ENCODE data around the gene S100A7.
A peak's percentile ranks its signal among the peaks of the same experiment; 100 is the strongest.

Gene S100A7

DNA sequence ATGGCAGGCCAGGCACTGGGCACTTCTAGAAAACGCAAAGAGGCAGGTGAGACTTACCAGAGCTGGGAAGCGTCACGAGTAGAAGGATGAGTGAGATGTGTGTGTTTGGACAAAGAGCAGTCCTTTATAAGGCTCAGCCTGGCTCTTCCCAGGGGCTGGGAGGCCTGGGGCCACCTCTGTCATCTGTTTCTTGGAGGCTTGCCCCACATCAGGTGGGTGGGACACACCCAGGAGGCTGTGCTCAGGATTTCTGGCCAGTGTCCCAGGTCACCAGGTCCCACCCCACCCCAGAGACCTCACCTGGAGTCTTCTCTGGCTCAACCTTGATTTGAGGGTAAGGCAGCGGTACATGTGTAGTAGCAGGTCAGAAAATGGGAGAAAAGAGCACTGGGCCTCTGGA, at the start of gene S100A7:
TSS of gene S100A7 (minus strand) at position 101 of the 400 bp plus-strand sequence. CDS start 1,638 bp downstream, outside the sequence.
- DNase-seq (ENCODE audit: low read depth in 2 of 2) = no peak

DNA sequence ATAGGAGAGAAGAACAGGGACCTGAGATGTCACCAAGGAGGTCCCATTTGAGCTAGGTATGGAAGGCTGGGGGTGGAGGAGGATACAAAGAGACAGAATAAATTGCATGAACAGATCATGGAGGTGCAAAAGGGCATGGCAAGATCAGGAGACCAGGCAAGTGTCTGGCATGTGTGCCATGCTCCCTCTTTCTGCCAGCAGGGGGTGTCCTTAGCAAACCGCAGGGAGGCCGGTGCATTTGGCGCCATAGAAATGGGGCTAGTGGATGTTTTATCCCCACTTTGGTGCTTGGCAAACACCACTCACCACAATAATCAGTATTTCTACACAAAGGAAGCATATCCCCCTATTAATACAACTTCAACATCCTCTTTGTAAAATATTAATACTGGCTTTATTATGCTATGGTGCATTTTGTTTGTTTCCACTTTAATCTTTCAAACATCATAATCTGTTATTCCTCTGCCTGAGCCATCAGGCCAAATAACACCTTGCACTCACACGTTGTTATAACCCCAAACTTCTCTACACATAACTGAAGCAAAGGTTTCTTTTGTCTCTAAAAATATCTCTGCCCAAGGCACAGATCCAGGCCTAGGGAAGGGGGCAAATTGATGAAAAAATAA, 49.4 kb upstream of the S100A7 start:
- DNase-seq (ENCODE audit: low read depth in 2 of 2) = peak; percentile 31 to 33

DNA sequence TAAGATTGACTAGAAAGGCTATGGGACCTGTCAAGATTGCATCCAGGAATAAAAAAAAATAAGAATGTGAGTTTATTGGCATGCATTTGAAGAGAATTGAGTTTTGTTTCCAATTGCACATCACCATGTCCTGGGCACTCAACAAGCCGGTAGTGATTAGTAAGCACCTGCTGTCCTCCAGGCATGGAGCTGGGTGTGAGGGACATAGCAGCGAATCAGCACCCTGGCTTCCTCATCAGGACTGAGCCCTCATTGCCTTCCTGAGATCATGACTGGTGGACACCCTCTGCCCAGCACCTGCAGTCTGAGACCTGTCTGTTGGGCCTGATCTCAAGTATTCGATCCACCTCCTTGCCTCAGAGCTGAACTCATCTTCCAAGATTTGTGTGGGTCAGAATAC, 48.6 kb upstream of the S100A7 start:
- no peak for DNase-seq (ENCODE audit: low read depth in 2 of 2)

DNA sequence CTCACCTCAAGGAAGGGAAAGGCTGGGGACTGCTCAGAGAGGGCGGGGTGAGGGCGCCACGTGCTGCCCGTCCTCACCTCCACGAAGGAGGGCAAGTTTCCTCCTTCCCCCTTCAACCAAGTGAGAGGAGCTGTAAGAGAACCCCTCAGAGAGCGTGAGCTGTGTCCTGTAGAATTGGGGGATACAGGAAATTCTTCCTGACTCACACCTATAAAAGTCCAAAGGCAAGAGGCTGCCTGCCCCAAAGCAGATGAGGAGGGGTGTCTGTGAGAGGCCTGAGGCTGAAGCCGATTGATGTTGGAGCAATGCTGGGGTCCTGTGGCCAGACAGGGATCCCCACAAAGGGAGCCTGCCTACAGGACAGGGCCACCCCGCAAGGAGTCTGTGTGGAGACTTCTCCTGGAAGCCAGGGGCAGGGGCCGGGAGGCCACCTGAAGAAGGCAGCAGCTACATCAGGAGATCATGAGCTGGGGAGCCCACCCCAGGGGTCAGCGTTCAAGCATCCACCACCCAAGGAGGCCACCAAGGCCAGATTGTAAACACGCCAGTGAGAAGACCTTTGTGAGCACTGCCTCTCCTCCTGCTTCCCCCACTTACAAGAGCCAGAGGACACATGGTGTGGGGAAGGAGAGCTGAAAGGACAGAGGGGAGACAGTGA, 47.6 kb upstream of the S100A7 start:
- DNase-seq (ENCODE audit: low read depth in 2 of 2) = no peak

DNA sequence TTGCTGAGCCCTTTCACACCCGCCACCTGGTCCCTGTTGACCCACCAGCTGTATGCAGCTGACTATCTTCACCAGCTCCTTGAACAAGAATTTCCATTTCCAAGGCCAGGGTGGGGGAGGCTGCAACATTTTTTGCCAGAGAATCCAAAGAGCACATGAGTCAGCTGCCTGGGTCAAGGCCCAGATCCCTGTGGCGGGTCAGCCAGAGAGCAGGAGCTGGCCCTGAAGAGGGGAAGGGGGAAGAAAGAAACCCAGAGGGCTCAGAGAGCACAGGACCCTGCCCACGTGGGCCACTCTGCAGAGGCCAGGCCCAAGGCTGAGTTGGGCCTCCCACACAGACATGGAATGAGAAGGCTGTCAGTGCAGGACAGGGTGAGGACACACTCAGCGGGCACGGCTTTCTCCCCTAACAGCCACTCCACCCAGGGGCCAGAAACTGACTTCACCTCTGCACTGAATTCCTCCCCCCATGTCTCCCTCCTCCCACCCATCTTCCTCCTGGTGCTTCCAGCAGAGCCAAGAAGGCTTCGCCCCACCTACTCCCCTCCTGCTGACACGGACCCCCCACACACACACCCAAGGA, 46.5 kb upstream of the S100A7 start:
- no peak for DNase-seq (ENCODE audit: low read depth in 2 of 2)

DNA sequence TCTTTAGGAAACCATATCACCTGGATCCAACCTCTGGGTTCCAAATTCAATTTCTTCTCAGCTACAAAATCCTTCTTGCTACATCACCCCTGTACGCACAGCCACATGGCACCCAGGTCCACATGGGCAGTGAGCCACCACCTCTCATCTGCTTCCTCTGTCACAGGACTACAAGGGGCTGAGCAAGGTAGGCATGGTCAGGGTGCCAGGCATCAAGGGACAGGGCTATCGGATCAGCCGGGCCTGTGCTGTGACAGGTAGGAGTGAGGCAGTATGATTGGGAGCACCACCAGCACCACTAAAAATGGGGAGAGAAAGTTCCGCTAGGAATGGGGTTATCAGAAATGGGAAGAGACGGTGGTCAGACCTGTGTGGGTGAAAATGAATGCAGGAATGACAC, 45.9 kb upstream of the S100A7 start:
- no peak for DNase-seq (ENCODE audit: low read depth in 2 of 2)

DNA sequence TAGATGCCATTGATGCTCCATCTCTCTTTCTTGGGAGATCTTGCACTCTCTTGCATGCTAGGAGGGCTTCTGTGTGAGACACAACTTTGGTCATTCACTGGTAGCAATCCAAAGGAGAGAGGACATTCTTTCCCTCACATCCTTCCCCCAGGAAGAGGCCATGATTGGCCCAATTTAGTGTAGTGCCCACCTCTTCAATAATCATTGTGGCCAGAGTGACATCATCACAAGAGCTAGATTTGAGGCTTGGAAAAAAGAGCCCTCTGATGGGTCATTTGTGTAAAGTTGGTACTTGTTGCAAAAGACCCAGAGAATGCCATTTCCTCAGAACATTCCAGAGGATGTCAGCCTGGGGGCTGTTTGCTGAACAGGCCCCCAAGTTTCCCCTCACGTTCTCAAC, 45.1 kb upstream of the S100A7 start:
- DNase-seq (ENCODE audit: low read depth in 2 of 2) = no peak

DNA sequence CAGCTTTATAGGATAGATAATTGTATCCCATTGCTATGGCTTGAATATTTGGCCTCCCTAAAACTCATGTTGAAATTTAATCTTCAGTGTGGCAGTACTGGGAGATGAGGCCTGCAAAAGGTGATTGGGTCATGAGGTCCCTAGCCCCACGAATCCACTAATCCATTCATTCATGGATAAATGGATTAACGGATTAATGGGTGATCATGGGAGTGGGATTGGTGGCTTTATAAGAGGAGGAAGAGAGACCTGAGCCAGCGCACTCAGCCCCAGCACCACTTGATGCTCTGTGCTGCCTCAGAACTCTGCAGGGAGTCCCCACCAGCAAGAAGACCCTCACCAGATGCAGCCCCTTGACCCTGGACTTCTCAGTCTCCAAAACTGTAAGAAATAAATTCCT, 43.3 kb upstream of the S100A7 start:
- DNase-seq (ENCODE audit: low read depth in 2 of 2) = no peak

DNA sequence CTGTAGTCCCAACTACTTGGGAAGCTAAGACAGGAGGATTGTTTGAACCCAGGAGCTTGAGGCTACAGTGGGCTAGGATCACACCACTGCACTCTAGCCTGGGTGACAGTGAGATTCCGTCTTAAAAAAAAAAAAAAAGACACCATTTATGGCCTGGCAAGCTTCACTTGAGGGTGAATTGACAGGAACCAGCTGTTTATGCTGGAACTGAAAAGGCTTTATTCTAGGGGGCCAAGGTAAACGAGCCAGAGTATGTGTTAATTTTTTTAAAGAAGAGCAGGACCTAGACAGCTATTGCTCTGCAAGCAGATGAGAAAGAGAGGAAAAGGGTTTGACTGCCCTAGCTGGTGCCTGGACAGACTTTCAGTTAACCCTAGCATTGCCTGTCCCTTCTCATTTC, 38.3 kb upstream of the S100A7 start:
- DNase-seq (ENCODE audit: low read depth in 2 of 2) = no peak

DNA sequence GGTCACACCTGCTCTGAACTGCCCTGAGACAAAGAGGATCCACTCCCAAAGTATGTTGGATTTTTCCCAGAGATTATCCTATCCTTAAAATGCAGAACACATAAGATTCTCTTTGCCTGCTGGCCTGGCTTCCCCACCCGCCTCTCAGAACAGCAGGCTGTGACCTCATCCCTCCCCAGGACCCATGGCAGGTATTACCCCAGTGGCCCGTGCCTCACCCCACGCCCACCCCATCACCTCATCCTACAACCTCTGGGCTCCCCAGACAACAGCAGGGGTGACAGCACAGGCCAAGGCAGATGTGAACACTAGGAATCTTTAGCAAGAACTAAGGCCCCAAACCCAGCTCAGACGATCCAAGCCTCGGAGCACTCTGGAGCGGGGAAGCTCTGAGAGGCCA, 35.1 kb upstream of the S100A7 start:
- no peak for DNase-seq (ENCODE audit: low read depth in 2 of 2)

DNA sequence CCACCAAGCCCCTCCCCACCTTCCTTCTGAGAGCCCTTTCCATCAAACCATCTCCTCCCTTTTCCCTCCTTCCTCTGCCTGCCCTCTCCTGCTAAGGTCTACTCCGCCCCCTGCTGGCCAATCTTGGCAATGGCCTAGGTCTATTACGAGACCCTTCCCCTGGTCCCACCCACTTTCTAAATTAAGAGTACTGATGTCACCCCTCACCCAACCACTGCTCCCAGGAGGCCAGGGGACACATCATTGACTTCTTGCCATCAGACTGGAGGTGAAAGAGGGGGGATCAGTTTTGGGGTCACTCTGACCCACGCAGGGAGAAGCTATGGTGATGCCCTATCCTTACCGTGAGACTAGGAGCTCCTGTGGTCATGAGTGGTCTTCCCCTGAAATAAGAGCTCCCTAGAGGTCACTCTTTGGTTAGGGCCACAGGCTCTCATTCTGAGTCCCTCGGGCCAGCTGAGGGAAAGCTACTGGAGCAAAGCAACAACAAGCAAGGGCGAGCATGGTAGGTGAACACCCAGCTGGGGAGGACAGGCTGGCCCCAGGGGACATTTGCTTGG, 34.6 kb upstream of the S100A7 start:
- peak; percentile 36 to 42 for DNase-seq (ENCODE audit: low read depth in 2 of 2)

DNA sequence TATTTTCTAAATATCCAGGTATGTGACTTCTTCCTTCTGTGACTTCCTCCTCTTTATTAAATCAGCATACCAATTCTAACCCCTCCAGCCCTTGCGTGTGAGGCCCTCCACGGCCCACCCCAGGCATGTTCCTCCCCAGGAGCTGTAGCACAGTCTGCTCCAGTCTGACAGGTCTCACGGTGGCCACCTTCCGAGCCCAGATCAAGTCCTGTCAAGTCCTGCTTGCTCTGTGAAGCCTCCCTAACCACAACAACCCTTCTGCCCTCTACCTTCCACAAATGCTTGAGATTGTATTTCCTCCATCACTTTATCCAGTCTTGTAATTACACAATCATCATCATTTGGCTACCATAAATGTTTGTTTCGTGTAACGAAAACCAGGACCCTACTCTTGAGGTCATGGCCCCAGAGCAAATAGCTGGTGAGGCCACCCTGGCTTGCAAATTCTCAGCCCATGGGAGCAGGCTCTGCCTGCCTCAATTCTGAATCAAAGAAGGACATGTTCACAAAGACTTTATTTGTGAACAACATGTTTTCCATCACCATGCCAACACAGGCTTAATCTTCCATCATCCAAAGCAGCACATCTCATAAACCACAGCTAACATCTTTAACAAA, 33.0 kb upstream of the S100A7 start:
- DNase-seq (ENCODE audit: low read depth in 2 of 2) = no peak

DNA sequence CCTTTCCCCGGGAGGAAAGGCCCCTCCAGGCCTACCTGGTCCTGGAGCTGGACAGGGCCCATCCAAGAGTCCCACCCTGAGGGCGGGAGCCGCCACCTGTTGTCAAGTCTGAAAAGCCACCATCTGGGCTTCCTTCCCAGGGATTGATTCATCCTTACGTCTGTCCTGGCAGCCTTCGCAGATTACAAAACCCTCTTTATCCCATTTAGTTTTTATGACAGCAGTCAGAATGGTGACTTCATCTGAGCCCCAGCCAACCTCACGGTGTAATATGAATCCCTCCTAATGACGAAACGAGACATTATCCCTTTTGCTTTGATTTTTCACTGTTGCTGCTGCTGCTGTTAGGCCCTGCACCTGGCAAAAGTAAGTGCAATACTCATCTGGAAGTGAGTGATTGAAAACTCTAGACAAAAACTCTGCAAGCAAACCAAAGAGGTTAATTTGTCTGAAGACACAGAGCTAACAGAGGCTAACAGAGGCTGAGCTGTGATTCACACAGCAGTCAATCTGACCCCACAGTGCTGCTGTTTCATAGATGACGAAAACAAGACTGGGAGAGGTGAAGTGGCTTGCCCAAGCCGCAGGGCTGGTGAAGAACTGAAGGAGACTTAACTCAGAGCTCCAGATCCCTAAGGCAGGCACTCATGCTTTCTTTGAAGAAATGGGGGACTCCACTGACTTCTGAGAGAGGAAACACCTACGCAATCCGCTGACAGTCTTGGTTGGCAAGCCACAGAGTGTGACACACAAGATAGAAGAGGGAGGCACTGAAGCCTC, 30.0 kb upstream of the S100A7 start:
- no peak for DNase-seq (ENCODE audit: low read depth in 2 of 2)

DNA sequence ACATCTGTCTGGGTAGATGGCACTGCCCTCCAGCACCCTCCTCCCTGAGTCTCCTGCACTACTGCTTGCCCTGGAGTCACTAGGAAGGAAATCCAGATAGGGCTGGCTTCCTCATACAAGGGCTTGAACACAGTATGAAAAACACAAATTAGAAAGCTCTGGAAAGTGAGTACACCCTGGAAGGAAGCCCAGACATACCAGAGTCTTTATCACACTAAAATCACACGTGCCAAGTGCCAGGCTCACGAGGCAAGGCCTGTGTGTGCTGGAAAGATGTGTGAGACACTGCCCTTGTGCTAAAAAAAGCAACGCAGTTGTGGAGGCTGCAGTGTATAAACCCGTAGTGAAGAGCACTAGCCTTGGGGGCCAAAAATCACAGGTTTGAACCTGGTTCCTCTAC, 28.3 kb upstream of the S100A7 start:
- DNase-seq (ENCODE audit: low read depth in 2 of 2) = no peak

DNA sequence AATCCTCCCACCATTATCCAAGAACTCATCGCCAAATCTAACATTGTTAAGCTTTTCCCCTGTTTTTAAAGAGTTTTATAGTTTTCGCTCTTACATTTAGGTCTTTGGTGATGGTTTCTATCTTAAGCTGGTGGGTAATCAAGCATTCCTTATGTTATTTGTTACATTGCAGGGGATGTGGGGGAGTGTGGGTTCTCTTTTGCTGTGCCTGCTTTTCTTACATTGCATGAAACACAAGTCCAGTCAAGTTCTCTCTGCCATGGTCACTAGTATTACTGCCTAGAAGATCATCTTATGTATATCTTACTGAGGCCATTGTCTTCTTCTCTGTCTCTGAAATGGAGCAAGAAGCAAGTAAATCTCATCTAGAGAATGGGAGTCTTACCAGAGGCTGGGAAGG, 27.3 kb upstream of the S100A7 start:
- no peak for DNase-seq (ENCODE audit: low read depth in 2 of 2)

DNA sequence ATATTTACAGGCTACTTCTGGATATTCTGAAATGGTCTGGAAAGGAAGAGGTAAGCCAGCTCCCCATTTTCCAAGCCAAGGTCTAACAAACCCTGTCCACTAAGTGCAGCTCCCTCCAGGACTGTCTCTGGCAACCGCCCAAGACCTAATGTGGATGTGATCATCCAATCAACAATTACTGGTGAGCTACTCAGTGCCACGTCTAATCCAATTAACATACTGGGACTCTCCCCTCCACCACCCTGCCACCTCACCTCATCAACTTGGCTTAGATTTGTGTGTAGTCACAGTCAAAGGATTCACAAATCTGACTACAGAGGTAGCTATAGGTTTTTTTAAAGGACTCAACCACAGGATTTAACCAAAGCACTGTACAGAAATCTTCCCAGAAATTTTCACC, 25.4 kb upstream of the S100A7 start:
- no peak for DNase-seq (ENCODE audit: low read depth in 2 of 2)

DNA sequence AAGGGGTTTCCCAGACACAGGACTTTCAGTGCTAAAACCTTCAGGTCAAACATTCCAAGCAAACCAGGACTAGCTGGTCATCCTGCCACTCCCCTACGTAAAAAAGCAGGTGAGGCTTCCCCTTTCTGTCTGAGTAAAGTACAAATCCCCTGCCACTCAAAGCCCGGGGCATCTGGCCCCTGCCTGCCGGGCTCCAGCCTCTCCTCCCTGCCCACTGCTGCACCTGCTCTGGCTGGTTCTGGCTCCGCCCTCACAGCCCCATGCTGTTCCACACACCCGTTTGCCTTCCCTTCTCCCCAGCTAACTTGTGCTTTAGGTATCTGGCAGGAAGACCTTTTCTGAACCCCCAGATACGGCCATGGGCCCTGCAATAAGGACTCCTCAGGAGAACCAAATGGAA, 23.3 kb upstream of the S100A7 start:
- DNase-seq (ENCODE audit: low read depth in 2 of 2) = no peak

DNA sequence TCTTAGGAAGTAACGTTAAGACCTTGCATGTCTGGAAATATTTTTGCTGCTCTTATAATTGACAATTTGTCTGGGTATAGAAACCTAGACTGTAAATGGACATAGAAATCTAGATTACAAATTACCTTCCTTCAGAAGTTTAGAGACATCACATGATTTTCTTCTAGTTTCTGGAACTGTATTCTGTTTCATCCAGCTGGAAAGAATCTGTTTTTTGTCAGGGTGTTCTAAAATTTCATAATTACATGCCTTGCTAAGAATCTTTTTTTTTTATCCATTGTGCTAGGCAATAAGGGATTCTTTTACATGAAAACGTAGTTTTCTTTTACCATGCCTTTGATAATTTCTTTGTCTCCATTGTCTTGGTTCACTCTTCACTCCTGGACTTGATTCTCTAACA, 20.7 kb upstream of the S100A7 start:
- DNase-seq (ENCODE audit: low read depth in 2 of 2) = no peak

DNA sequence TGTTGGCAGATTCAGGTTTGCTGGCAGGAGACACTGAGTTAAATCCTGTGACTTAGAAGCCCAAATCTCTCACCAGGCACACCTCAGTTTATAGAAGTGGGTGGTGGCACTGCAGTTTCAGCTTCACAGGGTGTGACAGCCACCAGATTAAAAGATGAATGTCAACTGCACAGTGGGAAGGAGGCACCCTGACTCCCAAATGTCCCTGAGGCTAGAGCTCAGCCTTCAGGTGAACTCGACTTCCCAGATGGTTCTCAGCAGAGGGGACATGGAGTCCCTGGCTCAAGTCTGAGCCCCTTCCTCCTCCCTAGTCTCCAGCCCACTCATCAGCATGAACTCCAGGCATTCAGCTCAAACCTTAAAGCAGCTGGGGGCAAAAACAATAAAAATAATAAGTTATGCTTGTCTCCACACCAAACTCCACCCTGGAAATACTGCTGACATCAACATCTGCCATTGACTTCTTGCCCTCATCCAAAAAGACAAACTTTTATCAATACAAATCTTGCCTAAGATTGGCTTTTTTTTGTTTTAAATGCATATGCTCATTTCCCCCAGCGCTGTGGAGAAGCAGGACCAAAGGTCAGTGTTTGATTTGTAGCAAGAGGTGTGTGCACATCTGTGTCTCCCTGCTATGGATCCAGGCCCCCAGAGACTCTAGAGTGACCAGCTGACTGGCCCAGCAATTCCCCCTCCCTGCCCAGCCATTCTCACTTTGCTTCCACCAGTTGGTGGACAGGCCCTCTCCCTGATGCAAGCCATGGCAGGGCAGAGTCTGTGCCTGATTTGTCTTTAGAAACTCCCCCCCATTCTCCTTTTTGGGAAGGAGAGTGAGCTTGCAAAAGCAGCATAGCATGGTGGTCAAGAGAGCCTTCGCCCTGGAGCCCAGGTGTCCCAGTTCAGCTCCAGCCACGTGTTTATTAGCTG, 18.5 kb upstream of the S100A7 start:
- DNase-seq (ENCODE audit: low read depth in 2 of 2) = no peak

DNA sequence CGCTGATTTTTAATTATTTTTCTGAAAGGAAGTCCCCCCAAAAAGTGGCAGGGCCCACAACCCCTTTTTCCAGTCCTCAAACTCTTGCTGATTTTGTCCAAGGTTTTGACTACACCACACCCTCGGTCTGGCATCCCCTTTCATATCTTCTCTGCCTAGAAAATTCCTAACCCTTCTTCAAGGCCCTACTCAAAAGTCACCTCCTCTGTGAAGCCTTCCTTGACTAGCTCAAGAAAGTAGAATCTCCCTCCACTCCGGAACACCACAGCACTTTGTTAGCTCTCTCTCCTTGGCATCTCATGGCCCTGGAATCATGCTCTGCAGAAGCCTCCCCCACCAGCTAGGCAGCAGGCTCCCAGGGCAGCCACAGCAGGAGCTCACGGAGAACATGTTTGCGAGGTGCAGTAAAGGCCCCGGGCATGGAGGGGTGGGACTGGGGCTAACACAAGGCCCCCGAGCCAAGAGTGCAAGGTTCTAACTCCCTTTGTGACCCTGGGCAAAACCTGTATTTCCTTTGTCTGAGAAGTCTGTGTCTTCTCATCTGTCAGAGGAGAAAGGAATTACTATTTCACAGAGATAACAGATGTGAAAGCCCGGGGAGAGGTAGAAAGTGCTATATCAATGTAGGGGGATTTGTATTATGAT, 17.7 kb upstream of the S100A7 start:
- no peak for DNase-seq (ENCODE audit: low read depth in 2 of 2)

Measured in stimulated activated CD8-positive, alpha-beta memory T cell treated with anti-CD3 and anti-CD28 coated beads, Interleukin-7, amount 100 ng/mL, for 4 hours (primary cell).